ENCODE measurements around the gene ECSCR.

DNA sequence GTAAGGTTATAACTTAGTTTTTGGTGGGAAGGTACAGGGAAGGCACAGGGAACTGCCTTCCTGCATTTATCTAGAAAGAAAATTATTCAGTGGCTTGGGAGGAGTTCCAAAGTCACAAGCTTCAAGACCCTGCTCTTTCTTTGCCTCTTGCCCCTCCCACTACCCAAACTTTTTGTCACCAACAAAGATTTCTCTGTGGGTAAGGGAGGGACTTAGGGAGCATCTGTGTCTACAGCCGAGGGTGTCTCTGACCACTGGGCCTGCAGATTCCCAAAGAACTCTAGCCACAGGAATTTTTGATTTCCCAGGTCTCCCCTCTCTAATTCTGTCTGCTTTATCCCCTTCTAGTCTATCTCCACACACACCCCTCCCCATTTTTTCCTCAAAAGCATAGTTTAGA is 2.1 kb downstream of the ECSCR start:
- TF ChIP-seq GATA2 (IDR thresholded peaks at IDR 0.05; ENCODE audit: low read depth, low read length): no peak
- no peak for TF ChIP-seq GATA3 (IDR thresholded peaks at IDR 0.05; ENCODE audit: low read depth, low read length)
